HG03565 (cell line): ENCODE measurements around the gene CRTAC1.
A peak's percentile ranks its signal among the peaks of the same experiment; 100 is the strongest.

ENCODE experiments used
- ATAC-seq: cut with Tn5 transposase; IDR thresholded peaks from one replicate; pipeline ENCODE4 v1.9.1; 2021; ENCODE audit warnings: mild to moderate bottlenecking, moderate library complexity; ENCODE audit not compliant: unreplicated experiment

The CRTAC1 gene

GRCh38 chr10:97873569-97873968, 156.9 kb downstream of the CRTAC1 start:
- ATAC-seq = no peak

- no peak for ATAC-seq
These were observed 159.4 kb downstream of the CRTAC1 start for GRCh38 chr10:97870990-97871389.

GRCh38 chr10:97869091-97870042, 161.1 kb downstream of the CRTAC1 start:
- ATAC-seq = peak; percentile 95

- no peak for ATAC-seq
These were observed 162.2 kb downstream of the CRTAC1 start for GRCh38 chr10:97868134-97868685.

- no peak for ATAC-seq
These were observed 163.1 kb downstream of the CRTAC1 start for GRCh38 chr10:97867220-97867800.

- ATAC-seq = no peak
These were observed 163.7 kb downstream of the CRTAC1 start for GRCh38 chr10:97866524-97867219.

GRCh38 chr10:97865488-97865887, 164.9 kb downstream of the CRTAC1 start:
- no peak for ATAC-seq

GRCh38 chr10:97863808-97864207, 166.6 kb downstream of the CRTAC1 start:
- ATAC-seq = no peak

GRCh38 chr10:97861924-97862323, 168.5 kb downstream of the CRTAC1 start:
- no peak for ATAC-seq

GRCh38 chr10:97861097-97861750, 169.2 kb downstream of the CRTAC1 start:
- no peak for ATAC-seq

GRCh38 chr10:97858001-97858439, 172.4 kb downstream of the CRTAC1 start:
- no peak for ATAC-seq

- ATAC-seq = no peak
These were observed 175.7 kb downstream of the CRTAC1 start for GRCh38 chr10:97854743-97855142.

- no peak for ATAC-seq
These were observed 177.5 kb downstream of the CRTAC1 start for GRCh38 chr10:97852840-97853405.

- ATAC-seq = no peak
These were observed 178.1 kb downstream of the CRTAC1 start for GRCh38 chr10:97852277-97852676.

- no peak for ATAC-seq
These were observed 178.9 kb downstream of the CRTAC1 start for GRCh38 chr10:97851341-97852001.

- no peak for ATAC-seq
These were observed 180.0 kb downstream of the CRTAC1 start for GRCh38 chr10:97850446-97850845.

GRCh38 chr10:97849687-97850402, 180.6 kb downstream of the CRTAC1 start, which contains the start of gene GOLGA7B:
Gene GOLGA7B (plus strand): TSS chr10:97849843. CDS start chr10:97850304, 461 bp downstream.
- no peak for ATAC-seq

- no peak for ATAC-seq
These were observed 181.2 kb downstream of the CRTAC1 start for GRCh38 chr10:97849103-97849686.

- no peak for ATAC-seq
These were observed 185.7 kb downstream of the CRTAC1 start for GRCh38 chr10:97844678-97845077.
